WTC11 (cell line): ENCODE results near the gene SLC13A5. TPM values are rescaled to one million over a fixed set of nuclear protein-coding genes. Genes with fewer than 3 reads are reported as not detected.

Experiments used
- ATAC-seq: fragments of 200-7000 bp; cut with Tn5 transposase; 2 replicates; pipeline ENCODE4 v1.10.0; 2021; ENCODE audit warnings: mild to moderate bottlenecking, moderate library complexity
- CTCF ChIA-PET: fragments of 300-600 bp; sonication (Branson Sonifier 250); formaldehyde crosslinking; loops from one replicate; lab custom pipeline; 2021; ENCODE audit warnings: antibody characterized with exemption; lab: Charles Lee
- POLR2A ChIA-PET: fragments of 350-600 bp; sonication (Branson Sonifier 250); formaldehyde crosslinking; loops from one replicate; lab custom pipeline; 2021; ENCODE audit warnings: antibody characterized with exemption; lab: Charles Lee
- DNase-seq: peaks from one replicate; pipeline ENCODE4 v3.0.0; 2021; ENCODE audit warnings: low spot score
- H3K27ac Mint-ChIP-seq: 2 replicates; pipeline ENCODE4 v1.8.0; 2021; ENCODE audit warnings: mixed read lengths
- H3K27me3 Mint-ChIP-seq: 2 replicates; pipeline ENCODE4 v1.8.0; 2021; ENCODE audit warnings: low read depth, mild to moderate bottlenecking, moderate library complexity, mixed read lengths
- H3K36me3 Mint-ChIP-seq: 2 replicates; pipeline ENCODE4 v1.8.0; 2021; ENCODE audit warnings: mixed read lengths
- H3K4me1 Mint-ChIP-seq: 2 replicates; pipeline ENCODE4 v1.8.0; 2022; ENCODE audit warnings: mixed read lengths
- H3K4me3 Mint-ChIP-seq: 2 replicates; pipeline ENCODE4 v1.8.0; 2021; ENCODE audit warnings: mild to moderate bottlenecking, moderate library complexity, mixed read lengths
- H3K9me3 Mint-ChIP-seq: 2 replicates; pipeline ENCODE4 v1.8.0; 2021; ENCODE audit warnings: mixed read lengths
- ATF6 ChIP-seq: sonication (generic); formaldehyde crosslinking; IDR thresholded peaks from 2 replicates; pipeline ENCODE4 v1.8.1; 2023; ENCODE audit warnings: mild to moderate bottlenecking, missing genetic modification reagents
- CBFB ChIP-seq: sonication (generic); formaldehyde crosslinking; IDR thresholded peaks from 2 replicates; pipeline ENCODE4 v1.8.1; 2022; ENCODE audit warnings: mild to moderate bottlenecking, low read depth, missing genetic modification reagents
- E2F1 ChIP-seq: sonication (generic); formaldehyde crosslinking; IDR thresholded peaks from 2 replicates; pipeline ENCODE4 v1.8.0; 2022; ENCODE audit warnings: mild to moderate bottlenecking, missing genetic modification reagents
- ETV6 ChIP-seq: sonication (generic); formaldehyde crosslinking; IDR thresholded peaks from 2 replicates; pipeline ENCODE4 v1.8.1; 2022; ENCODE audit warnings: mild to moderate bottlenecking, missing genetic modification reagents
- FOXJ3 ChIP-seq: sonication (generic); formaldehyde crosslinking; IDR thresholded peaks from 2 replicates; pipeline ENCODE4 v1.9.0; 2021; ENCODE audit warnings: missing genetic modification reagents, mild to moderate bottlenecking, borderline replicate concordance
- NFATC4 ChIP-seq: fragments of 250-450 bp; sonication (Bioruptor Pico); IDR thresholded peaks from 2 replicates; pipeline ENCODE4 v1.9.0; 2021; ENCODE audit warnings: mild to moderate bottlenecking
- NR1H2 ChIP-seq: sonication (generic); formaldehyde crosslinking; IDR thresholded peaks from 2 replicates; pipeline ENCODE4 v1.9.0; 2021; ENCODE audit warnings: mild to moderate bottlenecking, moderate library complexity, missing genetic modification reagents
- NR2C2 ChIP-seq: sonication (generic); formaldehyde crosslinking; IDR thresholded peaks from 2 replicates; pipeline ENCODE4 v1.8.0; 2022; ENCODE audit warnings: mild to moderate bottlenecking, missing genetic modification reagents
- SMAD3 ChIP-seq: sonication (generic); formaldehyde crosslinking; IDR thresholded peaks from 2 replicates; pipeline ENCODE4 v1.8.0; 2022; ENCODE audit warnings: missing genetic modification reagents, mild to moderate bottlenecking, borderline replicate concordance
- SMAD4 ChIP-seq: sonication (generic); formaldehyde crosslinking; IDR thresholded peaks from 2 replicates; pipeline ENCODE4 v1.8.0; 2022; ENCODE audit warnings: mild to moderate bottlenecking, missing genetic modification reagents
- SP1 ChIP-seq: sonication (generic); formaldehyde crosslinking; conservative IDR thresholded peaks from 2 replicates; pipeline ENCODE4 v1.8.1; 2022; ENCODE audit warnings: missing genetic modification reagents
- TEAD1 ChIP-seq: sonication (generic); formaldehyde crosslinking; IDR thresholded peaks from 2 replicates; pipeline ENCODE4 v1.8.0; 2022; ENCODE audit warnings: mild to moderate bottlenecking, missing genetic modification reagents
- TEAD4 ChIP-seq: sonication (generic); formaldehyde crosslinking; IDR thresholded peaks from 2 replicates; pipeline ENCODE4 v1.8.0; 2022; ENCODE audit warnings: mild to moderate bottlenecking, missing genetic modification reagents
- ZBTB21 ChIP-seq: sonication (generic); formaldehyde crosslinking; IDR thresholded peaks from 2 replicates; pipeline ENCODE4 v1.8.1; 2023; ENCODE audit warnings: mild to moderate bottlenecking, missing genetic modification reagents, borderline replicate concordance
- ZNF121 ChIP-seq: sonication (generic); formaldehyde crosslinking; IDR thresholded peaks from 2 replicates; pipeline ENCODE4 v1.8.0; 2023; ENCODE audit warnings: missing genetic modification reagents
- ZNF219 ChIP-seq: sonication (generic); formaldehyde crosslinking; IDR thresholded peaks from 2 replicates; pipeline ENCODE4 v1.8.0; 2023; ENCODE audit warnings: missing genetic modification reagents, mild to moderate bottlenecking, borderline replicate concordance
- ZNF232 ChIP-seq: sonication (generic); formaldehyde crosslinking; IDR thresholded peaks from 2 replicates; pipeline ENCODE4 v1.8.0; 2022; ENCODE audit warnings: mild to moderate bottlenecking, missing genetic modification reagents
- ZNF425 ChIP-seq: fragments of 250-450 bp; sonication (Bioruptor Pico); conservative IDR thresholded peaks from 2 replicates; pipeline ENCODE4 v1.9.0; 2021; ENCODE audit warnings: mild to moderate bottlenecking
- total RNA-seq: library from RNA; stranded (reverse); gene quantifications from 3 replicates; pipeline ENCODE4 v1.2.3, GENCODE V29; 2021
- TF ChIP-seq, protein P1 (sequence below): fragments of 250-450 bp; sonication (Bioruptor Pico); IDR thresholded peaks from 2 replicates; pipeline ENCODE4 v1.9.0; 2021; ENCODE audit warnings: mild to moderate bottlenecking
- TF ChIP-seq, protein P2 (sequence below): sonication (generic); formaldehyde crosslinking; IDR thresholded peaks from 2 replicates; pipeline ENCODE4 v1.8.1; 2023; ENCODE audit warnings: mild to moderate bottlenecking, missing genetic modification reagents, moderate library complexity
- TF ChIP-seq, protein P3 (sequence below): sonication (generic); formaldehyde crosslinking; IDR thresholded peaks from 2 replicates; pipeline ENCODE4 v1.8.0; 2022; ENCODE audit warnings: missing genetic modification reagents

SLC13A5 gene
- total RNA-seq, 1 experiment from 2014 or later = 1.8 TPM

- TF ChIP-seq, protein P1, sequence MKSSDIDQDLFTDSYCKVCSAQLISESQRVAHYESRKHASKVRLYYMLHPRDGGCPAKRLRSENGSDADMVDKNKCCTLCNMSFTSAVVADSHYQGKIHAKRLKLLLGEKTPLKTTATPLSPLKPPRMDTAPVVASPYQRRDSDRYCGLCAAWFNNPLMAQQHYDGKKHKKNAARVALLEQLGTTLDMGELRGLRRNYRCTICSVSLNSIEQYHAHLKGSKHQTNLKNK (CRISPR knock-in tag) = no peak
- no peak for TF ChIP-seq NR1H2
- TF ChIP-seq CBFB (CRISPR knock-in tag) = no peak
These were observed 51.7 kb downstream of the SLC13A5 start (continued) for GRCh38 chr17:6661464-6661848.

DNA sequence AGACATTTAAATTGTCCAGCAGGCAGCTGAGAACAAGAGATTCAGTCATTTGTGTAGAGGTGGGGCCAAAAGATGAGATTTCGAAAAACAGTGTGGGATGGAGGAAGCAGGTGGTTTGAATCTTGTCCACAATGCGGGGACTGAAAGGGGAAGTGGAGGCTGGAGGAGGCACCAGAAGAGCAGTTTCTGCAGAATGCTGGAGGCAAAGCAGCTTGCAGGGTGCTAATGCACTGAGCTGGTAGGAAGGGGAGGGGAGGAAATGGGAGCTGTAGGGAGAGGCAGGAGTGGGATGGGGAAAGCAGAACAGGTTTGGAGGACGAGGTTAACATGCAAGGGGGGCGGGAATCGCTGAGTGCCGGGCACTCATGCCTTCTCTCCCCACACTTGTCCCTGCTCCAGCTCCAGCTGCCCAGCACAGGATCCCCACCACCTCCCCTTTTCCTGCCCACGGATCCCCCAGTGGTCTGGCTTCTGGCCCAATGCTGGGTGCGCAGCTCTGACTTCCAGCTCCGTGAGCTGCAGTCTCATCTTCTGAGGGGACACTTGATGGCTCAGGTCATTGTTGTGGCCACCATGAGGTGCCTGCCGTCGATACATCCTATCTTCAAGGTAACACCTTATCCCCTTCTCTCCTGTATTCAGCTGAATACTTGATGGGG is 52.2 kb downstream of the SLC13A5 start:
- Mint-ChIP-seq H3K36me3 (no peaks in the 10 kb centered on the region), H3K27ac (no peak overlapping the region), H3K27me3 (peaks cover 56% of the 10 kb centered on the region), H3K9me3 (no peaks in the 10 kb centered on the region), H3K4me1 (peaks cover 11% of the 10 kb centered on the region), H3K4me3 (no peak overlapping the region)
- ChIA-PET POLR2A (no interaction called here), CTCF (interaction anchor here (0.5 to 1.6 kb wide), 4 partner anchors 182 to 433 kb away, joined by 3 to 8 read pairs (median 3); no protein-coding TSS in a partner anchor)
- no peak for ATAC-seq
- no peak for DNase-seq
- TF ChIP-seq ZNF121 (CRISPR knock-in tag) (no peak), E2F1 (CRISPR knock-in tag) (no peak), SP1 (CRISPR knock-in tag) (no peak), SMAD3 (CRISPR knock-in tag) (no peak), TEAD4 (no peak), NR2C2 (CRISPR knock-in tag) (no peak), SMAD4 (no peak), TEAD1 (no peak), ZNF232 (CRISPR knock-in tag) (no peak), ZBTB21 (CRISPR knock-in tag) (no peak)
- TF ChIP-seq, protein P2, sequence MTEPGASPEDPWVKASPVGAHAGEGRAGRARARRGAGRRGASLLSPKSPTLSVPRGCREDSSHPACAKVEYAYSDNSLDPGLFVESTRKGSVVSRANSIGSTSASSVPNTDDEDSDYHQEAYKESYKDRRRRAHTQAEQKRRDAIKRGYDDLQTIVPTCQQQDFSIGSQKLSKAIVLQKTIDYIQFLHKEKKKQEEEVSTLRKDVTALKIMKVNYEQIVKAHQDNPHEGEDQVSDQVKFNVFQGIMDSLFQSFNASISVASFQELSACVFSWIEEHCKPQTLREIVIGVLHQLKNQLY (CRISPR knock-in tag) = no peak
- TF ChIP-seq, protein P3, sequence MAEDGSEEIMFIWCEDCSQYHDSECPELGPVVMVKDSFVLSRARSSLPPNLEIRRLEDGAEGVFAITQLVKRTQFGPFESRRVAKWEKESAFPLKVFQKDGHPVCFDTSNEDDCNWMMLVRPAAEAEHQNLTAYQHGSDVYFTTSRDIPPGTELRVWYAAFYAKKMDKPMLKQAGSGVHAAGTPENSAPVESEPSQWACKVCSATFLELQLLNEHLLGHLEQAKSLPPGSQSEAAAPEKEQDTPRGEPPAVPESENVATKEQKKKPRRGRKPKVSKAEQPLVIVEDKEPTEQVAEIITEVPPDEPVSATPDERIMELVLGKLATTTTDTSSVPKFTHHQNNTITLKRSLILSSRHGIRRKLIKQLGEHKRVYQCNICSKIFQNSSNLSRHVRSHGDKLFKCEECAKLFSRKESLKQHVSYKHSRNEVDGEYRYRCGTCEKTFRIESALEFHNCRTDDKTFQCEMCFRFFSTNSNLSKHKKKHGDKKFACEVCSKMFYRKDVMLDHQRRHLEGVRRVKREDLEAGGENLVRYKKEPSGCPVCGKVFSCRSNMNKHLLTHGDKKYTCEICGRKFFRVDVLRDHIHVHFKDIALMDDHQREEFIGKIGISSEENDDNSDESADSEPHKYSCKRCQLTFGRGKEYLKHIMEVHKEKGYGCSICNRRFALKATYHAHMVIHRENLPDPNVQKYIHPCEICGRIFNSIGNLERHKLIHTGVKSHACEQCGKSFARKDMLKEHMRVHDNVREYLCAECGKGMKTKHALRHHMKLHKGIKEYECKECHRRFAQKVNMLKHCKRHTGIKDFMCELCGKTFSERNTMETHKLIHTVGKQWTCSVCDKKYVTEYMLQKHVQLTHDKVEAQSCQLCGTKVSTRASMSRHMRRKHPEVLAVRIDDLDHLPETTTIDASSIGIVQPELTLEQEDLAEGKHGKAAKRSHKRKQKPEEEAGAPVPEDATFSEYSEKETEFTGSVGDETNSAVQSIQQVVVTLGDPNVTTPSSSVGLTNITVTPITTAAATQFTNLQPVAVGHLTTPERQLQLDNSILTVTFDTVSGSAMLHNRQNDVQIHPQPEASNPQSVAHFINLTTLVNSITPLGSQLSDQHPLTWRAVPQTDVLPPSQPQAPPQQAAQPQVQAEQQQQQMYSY (CRISPR knock-in tag) = no peak

- ATAC-seq = no peak
- POLR2A ChIA-PET = no interaction called here
- no peaks in the 10 kb centered on the region for H3K36me3 Mint-ChIP-seq
These were observed 53.1 kb downstream of the SLC13A5 start for GRCh38 chr17:6660101-6660500.

More at GRCh38 chr17:6660101-6660500, 53.1 kb downstream of the SLC13A5 start:
- Mint-ChIP-seq H3K4me1 (peaks cover 14% of the 10 kb centered on the region), H3K27me3 (peaks cover 55% of the 10 kb centered on the region), H3K9me3 (no peaks in the 10 kb centered on the region), H3K4me3 (no peak overlapping the region), H3K27ac (no peak overlapping the region)
- CTCF ChIA-PET = interaction anchor here (1.6 kb wide), 1 partner anchor 234 kb away, joined by 8 read pairs; no protein-coding TSS in a partner anchor
- TF ChIP-seq ATF6 (CRISPR knock-in tag) = no peak
- no peak for TF ChIP-seq NFATC4 (CRISPR knock-in tag)
- TF ChIP-seq SMAD4 = no peak
- TF ChIP-seq ZNF121 (CRISPR knock-in tag) = no peak
- no peak for TF ChIP-seq ZNF425 (CRISPR knock-in tag)
- no peak for TF ChIP-seq ZBTB21 (CRISPR knock-in tag)
- TF ChIP-seq ETV6 (CRISPR knock-in tag) = no peak
- no peak for TF ChIP-seq ZNF219
- no peak for TF ChIP-seq FOXJ3
- DNase-seq = no peak
